Adrenal gland (tissue), 5 donors: ENCODE measurements around the gene HMX2.

Source experiments
- POLR2A ChIP-seq, 2 donors: fragments of 450-650 bp; IDR thresholded peaks; one replicate each; pipeline ENCODE4 v1.6.1; 2017; ENCODE audit warnings: antibody characterized with exemption in 2 of 2, mild to moderate bottlenecking in 2 of 2, moderate library complexity in 1 of 2
- TF ChIP-seq, protein P1 (sequence below), 6 experiments: fragments of 450-650 bp in 4 of 6; fragments of 200-600 bp in 2 of 6; sonication (generic) in 1 of 6; IDR thresholded peaks; 1 replicate in 5 of 6; 2 replicates in 1 of 6; pipeline versions ENCODE4 v1.5.1 to v1.8.0; 2016 to 2021; ENCODE audit warnings: antibody characterized with exemption in 6 of 6, mild to moderate bottlenecking in 2 of 6, moderate library complexity in 1 of 6
- donor health status: DM: no; HTN: no; CAD: no.

DNA sequence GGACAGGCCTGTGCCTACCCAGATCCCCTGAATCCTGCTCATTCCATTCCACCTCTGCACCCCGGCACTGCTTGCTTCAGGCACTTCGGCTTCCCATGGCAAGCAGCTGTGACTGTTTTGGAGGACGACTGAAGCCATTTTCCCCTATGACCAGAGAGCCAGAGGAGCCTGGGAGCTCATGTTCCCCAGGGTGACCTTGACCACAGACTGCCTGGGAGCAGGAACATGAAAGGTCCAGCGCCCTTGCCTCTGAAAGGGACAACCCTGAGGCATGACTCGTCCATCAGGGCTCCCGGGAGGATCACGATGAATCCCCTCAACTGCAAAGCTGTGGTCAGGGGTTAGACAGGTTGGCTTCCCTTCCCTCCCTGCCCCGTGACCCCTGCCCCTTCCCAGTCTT lies 28.9 kb upstream of the HMX2 start:
- TF ChIP-seq, protein P1, sequence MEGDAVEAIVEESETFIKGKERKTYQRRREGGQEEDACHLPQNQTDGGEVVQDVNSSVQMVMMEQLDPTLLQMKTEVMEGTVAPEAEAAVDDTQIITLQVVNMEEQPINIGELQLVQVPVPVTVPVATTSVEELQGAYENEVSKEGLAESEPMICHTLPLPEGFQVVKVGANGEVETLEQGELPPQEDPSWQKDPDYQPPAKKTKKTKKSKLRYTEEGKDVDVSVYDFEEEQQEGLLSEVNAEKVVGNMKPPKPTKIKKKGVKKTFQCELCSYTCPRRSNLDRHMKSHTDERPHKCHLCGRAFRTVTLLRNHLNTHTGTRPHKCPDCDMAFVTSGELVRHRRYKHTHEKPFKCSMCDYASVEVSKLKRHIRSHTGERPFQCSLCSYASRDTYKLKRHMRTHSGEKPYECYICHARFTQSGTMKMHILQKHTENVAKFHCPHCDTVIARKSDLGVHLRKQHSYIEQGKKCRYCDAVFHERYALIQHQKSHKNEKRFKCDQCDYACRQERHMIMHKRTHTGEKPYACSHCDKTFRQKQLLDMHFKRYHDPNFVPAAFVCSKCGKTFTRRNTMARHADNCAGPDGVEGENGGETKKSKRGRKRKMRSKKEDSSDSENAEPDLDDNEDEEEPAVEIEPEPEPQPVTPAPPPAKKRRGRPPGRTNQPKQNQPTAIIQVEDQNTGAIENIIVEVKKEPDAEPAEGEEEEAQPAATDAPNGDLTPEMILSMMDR (IDR thresholded peaks at IDR 0.05), result no peak
- TF ChIP-seq POLR2A (IDR thresholded peaks at IDR 0.05), result no peak
